ENCODE measurements around the gene AUNIP. TPM values are rescaled to one million over a fixed set of nuclear protein-coding genes. Genes with fewer than 3 reads are reported as not detected.

AUNIP gene
- total and polyA plus RNA-seq, 3 donors from 2014 or later = 14.1 to 28.5 (median 22.5) TPM

- DNase-seq = no peak
- Histone ChIP-seq H3K27ac (no peak overlapping the region), H3K36me3 (ENCODE audit: low read depth, missing control alignments) (no peaks in the 10 kb centered on the region), H3K4me1 (no peaks in the 10 kb centered on the region), H3K9me3 (no peaks in the 10 kb centered on the region), H3K4me3 (no peak overlapping the region), H3K27me3 (no peaks in the 10 kb centered on the region)
- 84 to 93% methylated on average over 14 to 18 of the region's 18 CpGs for WGBS, 2 donors
- intact Hi-C loops (cut with DNase I; ENCODE audit: low total_unique reads) = no loop called here
- TF ChIP-seq POLR2A (IDR thresholded peaks at IDR 0.05) = no peak
- TF ChIP-seq, protein P1, sequence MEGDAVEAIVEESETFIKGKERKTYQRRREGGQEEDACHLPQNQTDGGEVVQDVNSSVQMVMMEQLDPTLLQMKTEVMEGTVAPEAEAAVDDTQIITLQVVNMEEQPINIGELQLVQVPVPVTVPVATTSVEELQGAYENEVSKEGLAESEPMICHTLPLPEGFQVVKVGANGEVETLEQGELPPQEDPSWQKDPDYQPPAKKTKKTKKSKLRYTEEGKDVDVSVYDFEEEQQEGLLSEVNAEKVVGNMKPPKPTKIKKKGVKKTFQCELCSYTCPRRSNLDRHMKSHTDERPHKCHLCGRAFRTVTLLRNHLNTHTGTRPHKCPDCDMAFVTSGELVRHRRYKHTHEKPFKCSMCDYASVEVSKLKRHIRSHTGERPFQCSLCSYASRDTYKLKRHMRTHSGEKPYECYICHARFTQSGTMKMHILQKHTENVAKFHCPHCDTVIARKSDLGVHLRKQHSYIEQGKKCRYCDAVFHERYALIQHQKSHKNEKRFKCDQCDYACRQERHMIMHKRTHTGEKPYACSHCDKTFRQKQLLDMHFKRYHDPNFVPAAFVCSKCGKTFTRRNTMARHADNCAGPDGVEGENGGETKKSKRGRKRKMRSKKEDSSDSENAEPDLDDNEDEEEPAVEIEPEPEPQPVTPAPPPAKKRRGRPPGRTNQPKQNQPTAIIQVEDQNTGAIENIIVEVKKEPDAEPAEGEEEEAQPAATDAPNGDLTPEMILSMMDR (IDR thresholded peaks at IDR 0.05) = no peak
These were observed 49.9 kb downstream of the AUNIP start for GRCh38 chr1:25809283-25809926.

DNA sequence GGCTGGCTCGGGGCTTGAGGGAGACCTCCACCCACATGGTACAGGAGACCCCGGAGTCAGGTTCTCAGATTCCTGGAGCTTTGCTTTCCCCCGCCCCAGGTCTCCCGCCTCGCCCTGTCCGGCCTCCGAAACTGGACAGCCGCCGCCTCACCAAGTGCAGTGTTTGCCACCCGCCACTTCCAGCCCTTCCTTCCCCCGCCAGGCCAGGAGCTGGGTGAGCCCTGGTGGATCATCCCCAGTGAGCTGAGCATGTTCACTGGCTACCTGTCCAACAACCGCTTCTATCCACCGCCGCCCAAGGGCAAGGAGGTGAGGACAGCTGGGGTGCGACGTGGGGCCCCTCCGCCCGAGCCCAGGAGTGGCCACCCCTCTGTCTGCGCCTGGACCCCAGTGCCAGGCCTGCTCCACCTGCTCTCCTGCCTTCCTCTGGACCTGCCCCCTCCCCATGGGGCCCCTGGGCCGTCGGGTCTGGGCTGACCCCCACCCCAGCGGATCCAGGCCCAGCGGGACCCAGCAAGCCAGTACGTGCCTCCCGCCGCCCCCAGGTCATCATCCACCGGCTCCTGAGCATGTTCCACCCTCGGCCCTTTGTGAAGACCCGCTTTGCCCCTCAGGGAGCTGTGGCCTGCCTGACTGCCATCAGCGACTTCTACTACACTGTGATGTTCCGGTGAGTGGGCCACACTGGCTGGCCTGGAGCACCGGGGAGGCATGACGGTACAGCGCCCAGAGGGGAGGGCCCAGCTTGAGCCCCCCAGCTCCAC is 50.6 kb downstream of the AUNIP start:
- DNase-seq = no peak
- no peaks in the 10 kb centered on the region for H3K9me3 ChIP-seq
- H3K4me1 ChIP-seq = no peaks in the 10 kb centered on the region
- no peak overlapping the region for H3K4me3 ChIP-seq
- no peaks in the 10 kb centered on the region for H3K27me3 ChIP-seq
- TF ChIP-seq POLR2A (IDR thresholded peaks at IDR 0.05) = no peak
- TF ChIP-seq, protein P1 (IDR thresholded peaks at IDR 0.05) = no peak
- 94 to 96% methylated on average over 27 to 33 of the region's 34 CpGs for WGBS, 2 donors
- H3K36me3 ChIP-seq (ENCODE audit: low read depth, missing control alignments) = no peaks in the 10 kb centered on the region
- intact Hi-C loops (cut with DNase I; ENCODE audit: low total_unique reads) = no loop called here
- no peak overlapping the region for H3K27ac ChIP-seq

DNA sequence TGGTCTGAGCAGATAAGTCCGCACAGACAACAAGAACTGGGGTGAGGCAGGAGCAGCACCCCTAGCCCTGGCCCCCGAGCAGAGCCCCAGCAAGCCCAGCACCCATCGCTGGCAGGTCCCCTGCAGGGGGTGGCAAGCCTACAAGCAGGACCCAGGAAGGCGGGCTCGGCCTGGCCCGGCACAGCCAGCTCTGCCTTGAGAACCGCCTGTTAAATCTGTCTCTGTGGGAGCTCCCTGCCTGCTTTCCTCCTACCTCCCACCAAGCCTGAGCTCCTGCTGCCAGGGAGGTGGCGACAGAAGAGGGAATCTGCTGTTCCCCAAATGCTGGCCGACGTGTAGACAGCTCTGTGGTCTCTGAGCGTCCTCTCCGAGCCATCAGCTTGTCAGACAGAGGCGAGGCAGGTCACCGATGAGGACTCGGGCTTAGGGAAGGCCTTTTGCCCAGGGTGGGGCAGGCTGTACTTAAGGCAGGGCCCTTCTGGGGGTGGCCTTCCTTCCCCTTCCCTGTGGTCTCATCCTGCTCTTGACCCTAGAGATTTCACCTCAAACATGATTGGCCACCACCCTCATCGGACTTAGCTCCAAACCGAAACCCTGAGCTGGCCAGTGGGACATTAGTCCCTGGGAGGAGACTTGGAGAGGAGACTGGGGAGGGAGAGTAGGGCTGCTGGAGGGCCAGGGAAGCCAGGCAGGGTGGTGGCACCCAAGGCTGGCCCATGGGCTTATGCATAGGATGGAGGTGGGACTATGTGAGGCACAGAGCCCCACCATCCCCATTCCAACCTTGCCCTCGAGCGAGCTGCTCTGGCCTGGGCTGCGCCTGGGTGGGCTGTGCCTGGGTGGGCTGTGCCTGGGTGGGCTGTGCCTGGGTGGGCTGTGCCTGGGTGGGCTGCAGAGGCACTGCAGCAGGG is 51.5 kb downstream of the AUNIP start:
- TF ChIP-seq, protein P1 (IDR thresholded peaks at IDR 0.05) = no peak
- TF ChIP-seq POLR2A (IDR thresholded peaks at IDR 0.05) = no peak
- Histone ChIP-seq H3K4me3 (no peak overlapping the region), H3K4me1 (no peaks in the 10 kb centered on the region), H3K27me3 (no peaks in the 10 kb centered on the region), H3K36me3 (ENCODE audit: low read depth, missing control alignments) (no peaks in the 10 kb centered on the region), H3K9me3 (no peaks in the 10 kb centered on the region), H3K27ac (no peak overlapping the region)
- WGBS, 2 donors = 76 to 78% methylated on average over 6 to 20 of the region's 20 CpGs
- no peak for DNase-seq
- intact Hi-C loops (cut with DNase I; ENCODE audit: low total_unique reads) = no loop called here

DNA sequence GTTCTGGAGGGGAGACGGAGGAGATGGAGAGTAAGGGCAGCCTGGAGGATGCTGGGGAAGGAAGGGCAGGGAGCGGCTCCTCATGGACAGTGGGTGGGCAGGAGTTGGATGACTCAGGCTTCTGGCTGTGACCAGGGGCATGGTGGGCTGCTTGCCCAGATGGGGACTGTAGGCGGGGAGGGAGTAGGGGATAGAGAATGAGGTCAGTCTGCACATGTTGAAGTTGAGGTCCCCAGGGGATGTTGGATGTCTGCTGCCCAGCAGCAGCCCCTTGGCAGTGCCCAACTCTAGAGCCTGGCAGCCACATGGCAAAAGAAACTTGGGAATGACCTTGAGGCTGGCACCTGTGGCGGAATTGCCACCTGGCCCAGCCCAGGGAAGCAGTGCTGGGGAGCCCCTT is 52.8 kb downstream of the AUNIP start:
- no peak overlapping the region for H3K27ac ChIP-seq
- no peak for TF ChIP-seq POLR2A (IDR thresholded peaks at IDR 0.05)
- TF ChIP-seq, protein P1 (IDR thresholded peaks at IDR 0.05) = no peak
- 85 to 88% methylated on average over 4 of the region's 4 CpGs for WGBS, 2 donors
- DNase-seq = no peak
- intact Hi-C loops (cut with DNase I; ENCODE audit: low total_unique reads) = no loop called here
- H3K27me3 ChIP-seq = no peaks in the 10 kb centered on the region
- no peaks in the 10 kb centered on the region for H3K36me3 ChIP-seq (ENCODE audit: low read depth, missing control alignments)
- no peak overlapping the region for H3K4me3 ChIP-seq
- H3K9me3 ChIP-seq = no peaks in the 10 kb centered on the region
- H3K4me1 ChIP-seq = no peaks in the 10 kb centered on the region
